ENCODE data around the gene WDR5B.

The WDR5B gene

DNA sequence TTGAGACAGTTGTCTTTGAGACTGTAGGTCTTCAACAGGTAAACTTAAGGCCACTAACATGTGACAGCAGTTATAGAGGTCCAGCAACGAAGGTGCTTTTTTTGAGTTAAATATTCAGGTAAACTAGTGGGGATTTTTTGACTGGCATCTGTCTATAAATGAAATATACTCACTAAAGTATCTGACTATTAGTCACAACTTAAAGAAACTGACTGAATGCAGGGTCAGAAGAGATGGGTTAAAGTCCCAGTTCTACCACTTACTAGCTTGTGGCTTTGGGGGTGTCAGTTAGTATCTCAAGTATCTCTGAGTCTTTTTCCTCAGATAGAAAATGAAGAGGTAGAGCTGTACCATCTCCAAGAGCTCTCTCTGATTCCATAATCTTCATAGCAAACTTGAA, 50.8 kb downstream of the WDR5B start:
- DNase-seq = no peak

DNA sequence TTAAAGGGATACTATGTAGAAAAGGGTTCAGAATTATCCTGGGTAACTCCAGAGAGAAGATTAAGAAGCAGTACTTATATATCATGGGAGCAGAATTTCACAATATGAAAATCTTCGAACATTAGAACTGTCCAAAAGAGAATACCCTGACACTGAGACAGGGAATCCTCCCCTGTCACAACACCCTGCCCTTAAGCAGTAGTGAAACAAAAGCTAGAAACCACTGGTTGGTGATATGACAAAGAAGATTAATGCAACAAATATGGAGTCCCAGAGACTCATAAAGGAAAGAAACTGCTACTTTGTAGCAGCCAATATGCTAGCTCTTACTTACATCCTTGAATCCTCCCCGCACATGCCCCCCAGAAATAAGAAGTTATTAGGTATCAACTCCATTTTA, 51.4 kb downstream of the WDR5B start:
- no peak for DNase-seq

Data from CD4-positive, alpha-beta T cell treated with Interferon gamma for 1 hour (primary cell).